HepG2 (cell line): ENCODE data around the gene WHAMM. TPM values are rescaled to one million over a fixed set of nuclear protein-coding genes. Genes with fewer than 3 reads are reported as not detected.

Experiments used
- ATAC-seq: fragments of 200-7000 bp; cut with Tn5 transposase; 3 replicates; pipeline ENCODE4 v1.9.1; 2020; ENCODE audit warnings: mild to moderate bottlenecking, moderate library complexity
- BruUV-seq: library from RNA; stranded (reverse); fragments of 400-500 nt; replicated peaks from 2 replicates; lab custom pipeline; 2021; lab: Mats Ljungman, UMichigan
- CTCF ChIA-PET: fragments of 300-600 bp; formaldehyde crosslinking; extraction: SDS; loops from one replicate; lab custom pipeline; 2021; ENCODE audit warnings: low total read pairs, inconsistent platforms, low intra/inter-chr PET ratio; lab: Yijun Ruan, JAX
- POLR2A ChIA-PET: fragments of 350-600 bp; sonication (Branson Sonifier 250); formaldehyde crosslinking; loops from one replicate; lab custom pipeline; 2020; ENCODE audit warnings: antibody characterized with exemption, inconsistent platforms; lab: Yijun Ruan, JAX
- DNase-seq: peaks from one replicate; pipeline ENCODE4 v3.0.0-alpha.2; 2015; ENCODE audit warnings: low spot score
- FAIRE-seq: peaks from 3 replicates; lab custom pipeline; 2011; peaks lifted over from hg19 to GRCh38; lab: Jason Lieb, UNC
- H2AFZ ChIP-seq: one replicate; pipeline ENCODE4 v1.6.1; 2011; ENCODE audit warnings: low read length, inconsistent platforms
- H3K27ac ChIP-seq: fragments of 300-600 bp; 3 replicates; pipeline ENCODE4 v1.8.0; 2011; ENCODE audit warnings: mixed run types, mild to moderate bottlenecking, mixed read lengths, low read length, inconsistent platforms; ENCODE audit not compliant: insufficient read depth; ENCODE audit errors: extremely low read length
- H3K27me3 ChIP-seq, 2 experiments: fragments of 200-600 bp in 1 of 2; 2 replicates in 1 of 2; 3 replicates in 1 of 2; pipeline versions ENCODE4 v1.6.0 to v1.8.0; 2011; ENCODE audit warnings: low read length in 2 of 2, mild to moderate bottlenecking in 2 of 2, moderate library complexity in 2 of 2, inconsistent platforms in 1 of 2; ENCODE audit not compliant: insufficient read depth in 2 of 2, control insufficient read depth in 1 of 2
- H3K36me3 ChIP-seq, 2 experiments: fragments of 200-600 bp in 1 of 2; replicated peaks in 1 of 2; 2 replicates in 1 of 2; 3 replicates in 1 of 2; pipeline versions ENCODE4 v1.5.1 to v1.8.0; 2011; ENCODE audit warnings: low read length in 2 of 2, inconsistent platforms in 1 of 2; ENCODE audit not compliant: insufficient read depth in 2 of 2, control insufficient read depth in 1 of 2
- H3K4me1 ChIP-seq: 2 replicates; pipeline ENCODE4 v1.5.1; 2012; ENCODE audit warnings: low read length, inconsistent platforms; ENCODE audit not compliant: insufficient read depth
- H3K4me2 ChIP-seq: 2 replicates; pipeline ENCODE4 v1.6.0; 2011; ENCODE audit warnings: low read depth, low read length, inconsistent platforms
- H3K4me3 ChIP-seq, 3 experiments: fragments of 200-600 bp in 1 of 3; sonication (generic), shearing (Covaris generic) in 1 of 3; replicated peaks in 1 of 3; 2 replicates each; pipeline ENCODE4 v1.5.1; 2011 to 2016; ENCODE audit warnings: low read length in 3 of 3, inconsistent platforms in 2 of 3, low read depth in 2 of 3, mild to moderate bottlenecking in 2 of 3, control low read depth in 1 of 3, mixed read lengths in 1 of 3; ENCODE audit not compliant: insufficient read depth in 1 of 3
- H3K79me2 ChIP-seq: one replicate; pipeline ENCODE4 v1.6.1; 2011; ENCODE audit warnings: low read length, inconsistent platforms; ENCODE audit not compliant: insufficient read depth
- H3K9ac ChIP-seq: 2 replicates; pipeline ENCODE4 v1.6.0; 2011; ENCODE audit warnings: mild to moderate bottlenecking, low read depth, low read length, inconsistent platforms; ENCODE audit not compliant: insufficient read depth
- H3K9me3 ChIP-seq: 2 replicates; pipeline ENCODE4 v1.5.1; 2012; ENCODE audit warnings: mild to moderate bottlenecking, low read length
- H4K20me1 ChIP-seq: 2 replicates; pipeline ENCODE4 v1.6.0; 2011; ENCODE audit warnings: inconsistent platforms, mild to moderate bottlenecking, low read length, moderate library complexity; ENCODE audit not compliant: insufficient read depth
- CTCF ChIP-seq: sonication (generic); formaldehyde crosslinking; IDR thresholded peaks from 2 replicates; pipeline ENCODE4 v1.5.0; 2020; ENCODE audit warnings: mild to moderate bottlenecking, missing genetic modification reagents, moderate library complexity
- FOXP1 ChIP-seq, 2 experiments: fragments of 450-650 bp in 1 of 2; IDR thresholded peaks; 2 replicates each; pipeline ENCODE4 v1.6.1; 2017 to 2018; ENCODE audit warnings: antibody characterized with exemption in 1 of 2
- HMGXB4 ChIP-seq, 2 experiments: sonication (generic) in 1 of 2; formaldehyde crosslinking in 1 of 2; IDR thresholded peaks; 2 replicates each; pipeline versions ENCODE4 v1.4.0 to v1.6.1; 2018 to 2020; ENCODE audit warnings: missing genetic modification reagents in 2 of 2, borderline replicate concordance in 1 of 2, low read depth in 1 of 2, mild to moderate bottlenecking in 1 of 2, missing biosample characterization in 1 of 2
- KAT8 ChIP-seq: IDR thresholded peaks from 2 replicates; pipeline ENCODE4 v1.6.1; 2016; ENCODE audit warnings: missing genetic modification reagents, missing compliant biosample characterization
- PAF1 ChIP-seq: IDR thresholded peaks from 2 replicates; pipeline ENCODE4 v1.6.1; 2016; ENCODE audit warnings: missing genetic modification reagents, missing compliant biosample characterization
- RAD21 ChIP-seq: fragments of 450-650 bp; formaldehyde crosslinking; IDR thresholded peaks from 2 replicates; pipeline ENCODE4 v1.5.0; 2020; ENCODE audit warnings: mild to moderate bottlenecking
- REPIN1 ChIP-seq: sonication (generic); formaldehyde crosslinking; IDR thresholded peaks from 2 replicates; pipeline ENCODE4 v1.8.0; 2022; ENCODE audit warnings: missing genetic modification reagents, low read depth, mild to moderate bottlenecking, borderline replicate concordance
- SCMH1 ChIP-seq: sonication (generic); formaldehyde crosslinking; IDR thresholded peaks from 2 replicates; pipeline ENCODE4 v1.9.0; 2021; ENCODE audit warnings: missing genetic modification reagents, mild to moderate bottlenecking, borderline replicate concordance
- SOX6 ChIP-seq, 2 experiments: fragments of 450-650 bp in 1 of 2; sonication (generic) in 1 of 2; formaldehyde crosslinking in 1 of 2; IDR thresholded peaks; 2 replicates each; pipeline versions ENCODE4 v1.4.0 to v1.6.1; 2017 to 2020; ENCODE audit warnings: antibody characterized with exemption in 1 of 2, mild to moderate bottlenecking in 1 of 2, missing genetic modification reagents in 1 of 2
- ZBTB39 ChIP-seq: sonication (generic); formaldehyde crosslinking; IDR thresholded peaks from 2 replicates; pipeline ENCODE4 v1.5.0; 2020; ENCODE audit warnings: missing genetic modification reagents
- ZMYM2 ChIP-seq: sonication (generic); formaldehyde crosslinking; IDR thresholded peaks from 2 replicates; pipeline ENCODE4 v1.8.0; 2022; ENCODE audit warnings: mild to moderate bottlenecking, missing genetic modification reagents
- ZNF350 ChIP-seq: sonication (generic); formaldehyde crosslinking; IDR thresholded peaks from 2 replicates; pipeline ENCODE4 v1.4.0; 2020; ENCODE audit warnings: mild to moderate bottlenecking, low read depth, missing genetic modification reagents, borderline replicate concordance
- ZNF589 ChIP-seq: sonication (generic); formaldehyde crosslinking; conservative IDR thresholded peaks from 2 replicates; pipeline ENCODE4 v1.8.0; 2022; ENCODE audit warnings: mild to moderate bottlenecking, moderate library complexity, missing genetic modification reagents
- WGBS: methylation state at CpG from one replicate; pipeline ENCODE4 v1.1.6; 2017; ENCODE audit warnings: low lambda C conversion rate; 5-methylcytosine and 5-hydroxymethylcytosine counted together
- in situ Hi-C: cut with HindIII; loops from 2 replicates; pipeline ENCODE4 v1.10.0; 2017; ENCODE audit warnings: low pct_unique_long_range_greater_than_20kb; ENCODE audit not compliant: extremely low pct_ligation_motif_present
- intact Hi-C: fragments of 100-400 bp; cut with micrococcal nuclease; formaldehyde crosslinking; loops from one replicate; pipeline ENCODE4 v1.10.0; 2022; ENCODE audit not compliant: unreplicated experiment
- polyA plus RNA-seq, 8 experiments: library from polyadenylated mRNA; depleted of rRNA in 3 of 8; stranded (reverse) in 7 of 8; unstranded in 1 of 8; fragments of >200 nt; fragmentation: Illumina TruSeq in 4 of 8; extraction: Trizol in 4 of 8; gene quantifications; 2 replicates each; pipeline versions ENCODE4 v1.2.1 to v1.2.3, GENCODE V29; 2011 to 2016; ENCODE audit warnings: low read depth in 4 of 8, missing spikeins in 1 of 8, mixed read lengths in 1 of 8; ENCODE audit not compliant: insufficient read depth in 1 of 8
- total RNA-seq, 5 experiments: library from RNA; depleted of rRNA; stranded (reverse); fragments of >200 nt; fragmentation: Illumina TruSeq; extraction: Trizol; gene quantifications; 2 replicates each; pipeline ENCODE4 v1.2.3, GENCODE V29; 2016; ENCODE audit warnings: low read depth in 1 of 5

Gene WHAMM
- total and polyA plus RNA-seq, 2 of the 13 experiments (the other 11 are each of a cell fraction or from before 2014, with no cell fraction given) = 2.9 to 3.0 TPM

- peak; percentile 73 for DNase-seq
- Histone ChIP-seq H3K9me3 (no peaks in the 10 kb centered on the region), H3K4me2 (peak overlapping the region; percentile 47), H4K20me1 (no peaks in the 10 kb centered on the region), H3K9ac (no peak overlapping the region; the same call in 1 of the 2 replicates), H2AFZ (peak overlapping the region; percentile 66), H3K79me2 (no peaks in the 10 kb centered on the region), H3K4me3 (peak overlapping the region in 1 of 3 experiments; percentile 18; a peak in 1 of 6 replicates), H3K36me3 (no peaks in the 10 kb centered on the region), H3K27ac (no peak overlapping the region), H3K27me3 (no peaks in the 10 kb centered on the region; a peak in 1 of 5 replicates), H3K4me1 (peaks cover 19% of the 10 kb centered on the region)
- POLR2A ChIA-PET = interaction anchor here (1.1 to 1.2 kb wide), 2 partner anchors 100 to 162 kb away, joined by 3 read pairs; partner anchors contain the start of gene C15orf40
- in situ Hi-C loops = loop anchor here (10.0 kb wide), 1 partner anchor 135 kb away; the partner anchor contains the start of gene RAMAC
- CTCF ChIA-PET = interaction anchor here (1.8 to 2.2 kb wide), 2 partner anchors 150 to 161 kb away, joined by 7 to 17 read pairs; partner anchors contain the start of gene C15orf40
- ATAC-seq = peak; percentile 91
- BruUV-seq = no TSS peak
- WGBS = 33% methylated on average over 10 of the region's 23 CpGs
- intact Hi-C loops = loop anchor here (1.0 kb wide), 1 partner anchor 150 kb away; no protein-coding TSS in a partner anchor
- FAIRE-seq = peak; percentile 84
- TF ChIP-seq ZBTB39 (CRISPR knock-in tag) = no peak
- no peak for TF ChIP-seq ZNF350
- TF ChIP-seq KAT8 (CRISPR knock-in tag) = peak; percentile 42; the same call in 1 of the 2 replicates
- peak in 1 of 2 experiments; percentile 84; a peak in 2 of 4 replicates for TF ChIP-seq HMGXB4 (CRISPR knock-in tag; IDR thresholded peaks at IDR 0.05; ENCODE audit: borderline replicate concordance in 1 of 2, low read depth in 1 of 2)
- peak; percentile 88 for TF ChIP-seq CTCF (CRISPR knock-in tag)
- TF ChIP-seq ZNF589 (CRISPR knock-in tag) = no peak
- no peak for TF ChIP-seq PAF1 (CRISPR knock-in tag)
- no peak for TF ChIP-seq FOXP1 (IDR thresholded peaks at IDR 0.05)
- TF ChIP-seq FOXP1 (CRISPR knock-in tag; IDR thresholded peaks at IDR 0.05) = no peak
- no peak for TF ChIP-seq SCMH1 (CRISPR knock-in tag)
- TF ChIP-seq RAD21 = peak; percentile 42; the same call in 1 of the 2 replicates
- no peak for TF ChIP-seq ZMYM2
- TF ChIP-seq REPIN1 (CRISPR knock-in tag) = no peak
- TF ChIP-seq SOX6 (IDR thresholded peaks at IDR 0.05) = no peak
- TF ChIP-seq SOX6 (CRISPR knock-in tag; IDR thresholded peaks at IDR 0.05) = 0 out of 2 replicates have a peak, but pooled peaks have one; percentile 29
Observed at GRCh38 chr15:82849556-82850512, 40.4 kb downstream of the WHAMM start.
